GM19193 (cell line): Measurements from ENCODE around the gene PTPRN2.

ENCODE experiments used
- POLR2A ChIP-seq: IDR thresholded peaks from 4 replicates; pipeline ENCODE4 v1.6.1; 2011; ENCODE audit not compliant: insufficient read depth, insufficient read length; ENCODE audit errors: extremely low read depth

The PTPRN2 gene

GRCh38 chr7:157888579-157888978 lies 699.0 kb downstream of the PTPRN2 start:
- TF ChIP-seq POLR2A: no peak

GRCh38 chr7:157887400-157887799 lies 700.2 kb downstream of the PTPRN2 start:
- TF ChIP-seq POLR2A: no peak

- no peak for TF ChIP-seq POLR2A
Observed at GRCh38 chr7:157886711-157887110, 700.9 kb downstream of the PTPRN2 start.

GRCh38 chr7:157886266-157886665 lies 701.4 kb downstream of the PTPRN2 start:
- TF ChIP-seq POLR2A: no peak

- no peak for TF ChIP-seq POLR2A
Observed at GRCh38 chr7:157885140-157885539, 702.5 kb downstream of the PTPRN2 start.

- no peak for TF ChIP-seq POLR2A
Observed at GRCh38 chr7:157884461-157885062, 703.1 kb downstream of the PTPRN2 start.

- TF ChIP-seq POLR2A: no peak
Observed at GRCh38 chr7:157881048-157881771, 706.4 kb downstream of the PTPRN2 start.

GRCh38 chr7:157879391-157879790 lies 708.2 kb downstream of the PTPRN2 start:
- no peak for TF ChIP-seq POLR2A

GRCh38 chr7:157877298-157878090 lies 710.1 kb downstream of the PTPRN2 start:
- TF ChIP-seq POLR2A: no peak

- no peak for TF ChIP-seq POLR2A
Observed at GRCh38 chr7:157876469-157877285, 710.9 kb downstream of the PTPRN2 start.

GRCh38 chr7:157875230-157876179 lies 712.1 kb downstream of the PTPRN2 start:
- no peak for TF ChIP-seq POLR2A

GRCh38 chr7:157874870-157875229 lies 712.8 kb downstream of the PTPRN2 start:
- TF ChIP-seq POLR2A: no peak

GRCh38 chr7:157874208-157874816 lies 713.3 kb downstream of the PTPRN2 start:
- TF ChIP-seq POLR2A: no peak
